NT2/D1 (cell line): ENCODE measurements around the gene USP47.

Source experiments
- DNase-seq: peaks from one replicate; pipeline ENCODE4 v3.0.0-alpha.2; 2011; ENCODE audit warnings: low read depth, low spot score
- H3K27me3 ChIP-seq: 2 replicates; pipeline ENCODE4 v1.6.0; 2011; ENCODE audit warnings: mild to moderate bottlenecking; ENCODE audit not compliant: insufficient read length, insufficient read depth
- H3K36me3 ChIP-seq: 2 replicates; pipeline ENCODE4 v1.6.1; 2011; ENCODE audit warnings: mild to moderate bottlenecking, low read length, mixed read lengths; ENCODE audit not compliant: insufficient read depth, insufficient read length
- H3K4me1 ChIP-seq: 2 replicates; pipeline ENCODE4 v1.5.1; 2011; ENCODE audit not compliant: insufficient read depth, insufficient read length
- H3K4me3 ChIP-seq: 2 replicates; pipeline ENCODE4 v1.5.1; 2011; ENCODE audit warnings: low read depth; ENCODE audit not compliant: insufficient read length
- H3K9ac ChIP-seq: 2 replicates; pipeline ENCODE4 v1.6.0; 2011; ENCODE audit warnings: low read depth; ENCODE audit not compliant: insufficient read length
- H3K9me3 ChIP-seq: 2 replicates; pipeline ENCODE4 v1.5.1; 2011; ENCODE audit warnings: mild to moderate bottlenecking, low read length; ENCODE audit not compliant: insufficient read depth
- SUZ12 ChIP-seq: IDR thresholded peaks from 2 replicates; pipeline ENCODE4 v1.6.1; 2011; ENCODE audit not compliant: insufficient read length, insufficient read depth; ENCODE audit errors: extremely low read depth
- YY1 ChIP-seq: IDR thresholded peaks from 2 replicates; pipeline ENCODE4 v1.6.1; 2011; ENCODE audit not compliant: insufficient read length, insufficient read depth
- ZNF274 ChIP-seq: IDR thresholded peaks from 2 replicates; pipeline ENCODE4 v1.6.1; 2011; ENCODE audit warnings: mild to moderate bottlenecking, low read depth, low read length

Gene USP47

GRCh38 chr11:11839718-11840117 lies 2.1 kb upstream of the USP47 start:
- Histone ChIP-seq H3K4me1 (no peaks in the 10 kb centered on the region), H3K27me3 (no peaks in the 10 kb centered on the region), H3K9ac (no peak overlapping the region), H3K36me3 (no peaks in the 10 kb centered on the region), H3K4me3 (no peak overlapping the region), H3K9me3 (no peaks in the 10 kb centered on the region)
- TF ChIP-seq ZNF274, result no peak
- no peak for TF ChIP-seq SUZ12
- no peak for TF ChIP-seq YY1
- no peak for DNase-seq

GRCh38 chr11:11841116-11841722 lies 553 bp upstream of the USP47 start:
- no peaks in the 10 kb centered on the region for H3K4me1 ChIP-seq
- TF ChIP-seq YY1, result no peak
- TF ChIP-seq SUZ12, result no peak
- TF ChIP-seq ZNF274, result no peak
- H3K9me3 ChIP-seq, result no peaks in the 10 kb centered on the region
- DNase-seq, result no peak
- peak overlapping the region; percentile 83 for H3K9ac ChIP-seq
- no peaks in the 10 kb centered on the region for H3K27me3 ChIP-seq
- H3K4me3 ChIP-seq, result peak overlapping the region; percentile 81
- no peaks in the 10 kb centered on the region for H3K36me3 ChIP-seq

GRCh38 chr11:11842421-11843008 lies 743 bp downstream of the USP47 start:
- H3K27me3 ChIP-seq, result no peaks in the 10 kb centered on the region
- no peaks in the 10 kb centered on the region for H3K4me1 ChIP-seq
- H3K9me3 ChIP-seq, result no peaks in the 10 kb centered on the region
- H3K36me3 ChIP-seq, result no peaks in the 10 kb centered on the region
- no peak for DNase-seq
- H3K9ac ChIP-seq, result peak overlapping the region; percentile 90
- TF ChIP-seq SUZ12 (no peak), YY1 (no peak), ZNF274 (no peak)
- peak overlapping the region; percentile 81 for H3K4me3 ChIP-seq

GRCh38 chr11:11843211-11843621 lies 1.4 kb downstream of the USP47 start:
- Histone ChIP-seq H3K9me3 (no peaks in the 10 kb centered on the region), H3K36me3 (no peaks in the 10 kb centered on the region), H3K27me3 (no peaks in the 10 kb centered on the region), H3K4me1 (no peaks in the 10 kb centered on the region), H3K9ac (peak overlapping the region; percentile 90), H3K4me3 (peak overlapping the region; percentile 81)
- TF ChIP-seq YY1, result no peak
- no peak for TF ChIP-seq ZNF274
- TF ChIP-seq SUZ12, result no peak
- DNase-seq, result no peak

GRCh38 chr11:11843642-11844041 lies 1.9 kb downstream of the USP47 start:
- Histone ChIP-seq H3K27me3 (no peaks in the 10 kb centered on the region), H3K9ac (no peak overlapping the region), H3K36me3 (no peaks in the 10 kb centered on the region), H3K9me3 (no peaks in the 10 kb centered on the region), H3K4me1 (no peaks in the 10 kb centered on the region), H3K4me3 (no peak overlapping the region)
- no peak for DNase-seq
- TF ChIP-seq YY1, result no peak
- TF ChIP-seq SUZ12, result no peak
- no peak for TF ChIP-seq ZNF274

GRCh38 chr11:11844272-11844671 lies 2.5 kb downstream of the USP47 start:
- Histone ChIP-seq H3K4me3 (no peak overlapping the region), H3K36me3 (no peaks in the 10 kb centered on the region), H3K4me1 (no peaks in the 10 kb centered on the region), H3K27me3 (no peaks in the 10 kb centered on the region), H3K9ac (no peak overlapping the region), H3K9me3 (no peaks in the 10 kb centered on the region)
- no peak for TF ChIP-seq YY1
- no peak for TF ChIP-seq ZNF274
- TF ChIP-seq SUZ12, result no peak
- no peak for DNase-seq

- H3K36me3 ChIP-seq, result no peaks in the 10 kb centered on the region
- no peaks in the 10 kb centered on the region for H3K27me3 ChIP-seq
- no peak overlapping the region for H3K4me3 ChIP-seq
- no peaks in the 10 kb centered on the region for H3K9me3 ChIP-seq
- H3K4me1 ChIP-seq, result no peaks in the 10 kb centered on the region
- TF ChIP-seq ZNF274 (no peak), YY1 (no peak), SUZ12 (no peak)
- no peak for DNase-seq
- H3K9ac ChIP-seq, result no peak overlapping the region
Measured at GRCh38 chr11:11845071-11845470, 3.3 kb downstream of the USP47 start.
